ENCODE data around the gene ST3GAL4. TPM values are rescaled to one million over a fixed set of nuclear protein-coding genes. Genes with fewer than 3 reads are reported as not detected.

The ST3GAL4 gene
- total RNA-seq, 2 donors from 2014 or later, result 29.2 to 192 TPM

GRCh38 chr11:126413843-126414405, 58.4 kb downstream of the ST3GAL4 start:
- WGBS, result 88% methylated on average over 9 of the region's 9 CpGs
- DNase-seq (ENCODE audit: low spot score), result no peak
- Histone ChIP-seq H3K27me3 (replicated peaks; ENCODE audit: insufficient read depth) (no peaks in the 10 kb centered on the region), H3K36me3 (no peaks in the 10 kb centered on the region), H3K4me3 (no peak overlapping the region), H3K9me3 (no peaks in the 10 kb centered on the region), H3K27ac (no peak overlapping the region), H3K4me1 (replicated peaks) (peaks cover 4% of the 10 kb centered on the region)
- TF ChIP-seq CTCF (IDR thresholded peaks at IDR 0.05) (no peak), POLR2A (IDR thresholded peaks at IDR 0.05) (no peak), POLR2AphosphoS5 (IDR thresholded peaks at IDR 0.05) (no peak)
- intact Hi-C loops (cut with DNase I), result no loop called here

GRCh38 chr11:126414615-126415014, 59.1 kb downstream of the ST3GAL4 start:
- intact Hi-C loops (cut with DNase I), result loop anchor here (5.0 kb wide), 2 partner anchors 57 to 97 kb away; partner anchors contain the start of gene ST3GAL4
- H3K4me1 ChIP-seq (replicated peaks), result peaks cover 4% of the 10 kb centered on the region
- no peaks in the 10 kb centered on the region for H3K27me3 ChIP-seq (replicated peaks; ENCODE audit: insufficient read depth)
- TF ChIP-seq POLR2AphosphoS5 (IDR thresholded peaks at IDR 0.05), result no peak
- no peak for TF ChIP-seq CTCF (IDR thresholded peaks at IDR 0.05)
- TF ChIP-seq POLR2A (IDR thresholded peaks at IDR 0.05), result no peak
- H3K9me3 ChIP-seq, result no peaks in the 10 kb centered on the region
- 43% methylated on average over 5 of the region's 5 CpGs for WGBS
- H3K4me3 ChIP-seq, result no peak overlapping the region
- no peak overlapping the region for H3K27ac ChIP-seq
- DNase-seq (ENCODE audit: low spot score), result no peak
- no peaks in the 10 kb centered on the region for H3K36me3 ChIP-seq

GRCh38 chr11:126415128-126415527, 59.6 kb downstream of the ST3GAL4 start:
- Histone ChIP-seq H3K27me3 (replicated peaks; ENCODE audit: insufficient read depth) (no peaks in the 10 kb centered on the region), H3K4me1 (replicated peaks) (peaks cover 4% of the 10 kb centered on the region), H3K4me3 (no peak overlapping the region), H3K36me3 (no peaks in the 10 kb centered on the region), H3K9me3 (no peaks in the 10 kb centered on the region), H3K27ac (peak overlapping the region; percentile 69 to 78)
- 20% methylated on average over 7 of the region's 7 CpGs for WGBS
- no peak for DNase-seq (ENCODE audit: low spot score)
- TF ChIP-seq CTCF (IDR thresholded peaks at IDR 0.05), result no peak
- no peak for TF ChIP-seq POLR2A (IDR thresholded peaks at IDR 0.05)
- TF ChIP-seq POLR2AphosphoS5 (IDR thresholded peaks at IDR 0.05), result no peak
- intact Hi-C loops (cut with DNase I), result loop anchor here (5.0 kb wide), 2 partner anchors 58 to 98 kb away; partner anchors contain the start of gene ST3GAL4

GRCh38 chr11:126415669-126416420, 60.4 kb downstream of the ST3GAL4 start:
- 55% methylated on average over 19 of the region's 19 CpGs for WGBS

More at GRCh38 chr11:126415669-126416420, 60.4 kb downstream of the ST3GAL4 start:
- H3K27me3 ChIP-seq (replicated peaks; ENCODE audit: insufficient read depth), result no peaks in the 10 kb centered on the region
- intact Hi-C loops (cut with DNase I), result loop anchor here (5.0 kb wide), 2 partner anchors 59 to 99 kb away; partner anchors contain the start of gene ST3GAL4
- no peak for TF ChIP-seq CTCF (IDR thresholded peaks at IDR 0.05)
- no peak for TF ChIP-seq POLR2A (IDR thresholded peaks at IDR 0.05)
- no peak for TF ChIP-seq POLR2AphosphoS5 (IDR thresholded peaks at IDR 0.05)
- no peak for DNase-seq (ENCODE audit: low spot score)
- H3K4me3 ChIP-seq, result peak overlapping the region in 1 of 2 donors; percentile 29
- peak overlapping the region; percentile 69 to 78 for H3K27ac ChIP-seq
- no peaks in the 10 kb centered on the region for H3K9me3 ChIP-seq
- H3K4me1 ChIP-seq (replicated peaks), result peaks cover 4% of the 10 kb centered on the region
- no peaks in the 10 kb centered on the region for H3K36me3 ChIP-seq
